H1 (cell line): Measurements from ENCODE around the gene TMEM108. TPM values are rescaled to one million over a fixed set of nuclear protein-coding genes. Genes with fewer than 3 reads are reported as not detected.

Experiments used
- CHD7 ChIP-seq: fragments of 300-600 bp; sonication (generic); IDR thresholded peaks from 2 replicates; pipeline ENCODE4 v1.7.1; 2012; ENCODE audit warnings: low read length, moderate library complexity, mild to moderate bottlenecking, inconsistent platforms; ENCODE audit not compliant: insufficient replicate concordance
- FOSL1 ChIP-seq: IDR thresholded peaks from 2 replicates; pipeline ENCODE4 v1.6.1; 2011; ENCODE audit warnings: mild to moderate bottlenecking, low read depth, low read length, moderate library complexity; ENCODE audit not compliant: insufficient read depth
- GABPA ChIP-seq: IDR thresholded peaks from 2 replicates; pipeline ENCODE4 v1.6.1; 2011; ENCODE audit warnings: mild to moderate bottlenecking, low read length, moderate library complexity, borderline replicate concordance; ENCODE audit not compliant: insufficient read depth
- HDAC6 ChIP-seq: IDR thresholded peaks from one replicate; pipeline ENCODE4 v1.7.1; 2012; ENCODE audit warnings: low read depth, mild to moderate bottlenecking, inconsistent platforms, low read length, moderate library complexity
- JUN ChIP-seq: IDR thresholded peaks from 2 replicates; pipeline ENCODE4 v1.6.1; 2011; ENCODE audit warnings: low read depth, mild to moderate bottlenecking, improper control_type of control experiment, low read length
- NRF1 ChIP-seq: IDR thresholded peaks from 2 replicates; pipeline ENCODE4 v1.6.1; 2011; ENCODE audit warnings: mild to moderate bottlenecking, low read depth, low read length, improper control_type of control experiment
- TAF7 ChIP-seq: optimal IDR thresholded peaks from 2 replicates; pipeline ENCODE3; 2011; ENCODE audit warnings: low read depth, mild to moderate bottlenecking, inconsistent platforms, low read length, moderate library complexity, borderline replicate concordance
- polyA plus RNA-seq, 7 experiments: library from polyadenylated mRNA; depleted of rRNA in 3 of 7; stranded (reverse) in 5 of 7; unstranded in 2 of 7; fragments of >200 nt in 5 of 7; fragments of 200-250 nt in 2 of 7; gene quantifications; 1 replicate in 5 of 7; 2 replicates in 1 of 7; 4 replicates in 1 of 7; pipeline versions ENCODE4 v1.2.1 to v1.2.3, GENCODE V29; 2011 to 2013; ENCODE audit warnings: missing spikeins in 2 of 7, mixed read lengths in 2 of 7
- total RNA-seq: library from RNA; stranded (reverse); fragmentation: NEBNext Ultra II Directional; extraction: Animal tissue kit (Norgen Biotek cat#: 25700); gene quantifications from 2 replicates; pipeline ENCODE4 v1.2.1, GENCODE V29; 2021

Gene TMEM108
- total and polyA plus RNA-seq, 2 of the 8 experiments (the other 6 are each of a cell fraction or from before 2014, with no cell fraction given), result 14.3 to 16.2 TPM

GRCh38 chr3:133300102-133300501 is 261.9 kb downstream of the TMEM108 start (continued):
- TF ChIP-seq CHD7 (no peak), JUN (no peak), HDAC6 (no peak), FOSL1 (no peak), TAF7 (no peak), NRF1 (no peak), GABPA (no peak)
- TF ChIP-seq, all 59 proteins: peak for 0
